Mesenchymal stem cell (in vitro differentiated cells and primary cell): ENCODE results near the gene HELB.
"Not testable (repeated sequence)": the region's sequence is repeated elsewhere in the genome, so short reads cannot be mapped to it uniquely, and the experiment has no call there.

ENCODE experiments used
- DNase-seq: peaks from one replicate; pipeline ENCODE4 v3.0.0-alpha.2; 2013
- H2AFZ ChIP-seq: one replicate; pipeline ENCODE4 v1.6.1; 2013; ENCODE audit warnings: low read depth, mild to moderate bottlenecking, control low read depth, inconsistent platforms, low read length, moderate library complexity
- H2AK5ac ChIP-seq: 2 replicates; pipeline ENCODE4 v1.6.1; 2013; ENCODE audit warnings: low read length, moderate library complexity, mild to moderate bottlenecking, inconsistent platforms; ENCODE audit not compliant: severe bottlenecking
- H2BK120ac ChIP-seq: one replicate; pipeline ENCODE4 v1.6.1; 2013; ENCODE audit warnings: low read depth, mild to moderate bottlenecking, inconsistent platforms, low read length, moderate library complexity
- H2BK12ac ChIP-seq, 2 experiments: one replicate each; pipeline ENCODE4 v1.6.1; 2013; ENCODE audit warnings: inconsistent platforms in 2 of 2, low read length in 2 of 2, mild to moderate bottlenecking in 2 of 2, moderate library complexity in 2 of 2, control low read depth in 1 of 2
- H2BK15ac ChIP-seq: one replicate; pipeline ENCODE4 v1.6.1; 2013; ENCODE audit warnings: mild to moderate bottlenecking, low read depth, inconsistent platforms; ENCODE audit not compliant: poor library complexity, severe bottlenecking
- H2BK5ac ChIP-seq: 2 replicates; pipeline ENCODE4 v1.6.1; 2013; ENCODE audit warnings: low read depth, mild to moderate bottlenecking, low read length, control low read depth, inconsistent platforms; ENCODE audit not compliant: poor library complexity, severe bottlenecking
- H3K14ac ChIP-seq, 2 experiments: one replicate each; pipeline ENCODE4 v1.6.1; 2013; ENCODE audit warnings: inconsistent platforms in 2 of 2, low read length in 2 of 2, control low read depth in 1 of 2, mild to moderate bottlenecking in 1 of 2, moderate library complexity in 1 of 2
- H3K18ac ChIP-seq, 2 experiments: one replicate each; pipeline ENCODE4 v1.6.1; 2013; ENCODE audit warnings: inconsistent platforms in 2 of 2, low read length in 2 of 2, control low read depth in 1 of 2, low read depth in 1 of 2, mild to moderate bottlenecking in 1 of 2
- H3K23ac ChIP-seq, 2 experiments: one replicate each; pipeline ENCODE4 v1.6.1; 2013; ENCODE audit warnings: inconsistent platforms in 2 of 2, low read length in 2 of 2, mild to moderate bottlenecking in 2 of 2, moderate library complexity in 2 of 2, control low read depth in 1 of 2
- H3K27ac ChIP-seq: 2 replicates; pipeline ENCODE4 v1.5.1; 2013; ENCODE audit warnings: mild to moderate bottlenecking, moderate library complexity, low read length, control low read depth, inconsistent platforms; ENCODE audit not compliant: poor library complexity, severe bottlenecking
- H3K27me3 ChIP-seq, 2 experiments: 2 replicates each; pipeline versions ENCODE4 v1.6.1 to v1.7.0; 2013; ENCODE audit warnings: low read length in 2 of 2, mild to moderate bottlenecking in 2 of 2, moderate library complexity in 2 of 2, control low read depth in 1 of 2, inconsistent platforms in 1 of 2; ENCODE audit not compliant: control insufficient read depth in 1 of 2, insufficient read depth in 1 of 2
- H3K36me3 ChIP-seq, 2 experiments: 2 replicates each; pipeline versions ENCODE4 v1.6.1 to v1.7.0; 2013; ENCODE audit warnings: low read length in 2 of 2, control low read depth in 1 of 2, inconsistent platforms in 1 of 2, low read depth in 1 of 2, mild to moderate bottlenecking in 1 of 2; ENCODE audit not compliant: insufficient read depth in 2 of 2, control insufficient read depth in 1 of 2
- H3K4ac ChIP-seq, 2 experiments: one replicate each; pipeline ENCODE4 v1.6.1; 2013; ENCODE audit warnings: inconsistent platforms in 2 of 2, low read length in 2 of 2, mild to moderate bottlenecking in 2 of 2, moderate library complexity in 2 of 2, control low read depth in 1 of 2, low read depth in 1 of 2
- H3K4me1 ChIP-seq: 2 replicates; pipeline ENCODE4 v1.6.1; 2013; ENCODE audit warnings: low read depth, low read length, control low read depth; ENCODE audit not compliant: control insufficient read depth, insufficient read depth
- H3K4me2 ChIP-seq: 2 replicates; pipeline ENCODE4 v1.6.1; 2013; ENCODE audit warnings: low read length, mild to moderate bottlenecking, inconsistent platforms; ENCODE audit not compliant: poor library complexity, severe bottlenecking
- H3K4me3 ChIP-seq, 2 experiments: 2 replicates each; pipeline versions ENCODE4 v1.5.1 to v1.7.0; 2013; ENCODE audit warnings: low read length in 2 of 2, mild to moderate bottlenecking in 2 of 2, control low read depth in 1 of 2, low read depth in 1 of 2; ENCODE audit not compliant: insufficient read depth in 1 of 2
- H3K79me1 ChIP-seq: replicated peaks from 2 replicates; pipeline ENCODE4 v1.6.1; 2013; ENCODE audit warnings: mild to moderate bottlenecking, control low read depth, low read length, inconsistent platforms; ENCODE audit not compliant: poor library complexity, severe bottlenecking
- H3K9ac ChIP-seq: 2 replicates; pipeline ENCODE4 v1.7.0; 2013; ENCODE audit warnings: mild to moderate bottlenecking, low read length, moderate library complexity
- H3K9me3 ChIP-seq: 2 replicates; pipeline ENCODE4 v1.7.0; 2013; ENCODE audit warnings: mild to moderate bottlenecking, low read length; ENCODE audit not compliant: control insufficient read depth
- H4K8ac ChIP-seq: one replicate; pipeline ENCODE4 v1.6.1; 2013; ENCODE audit warnings: inconsistent platforms, mild to moderate bottlenecking, low read length, moderate library complexity
- H4K91ac ChIP-seq: one replicate; pipeline ENCODE4 v1.6.1; 2013; ENCODE audit warnings: mild to moderate bottlenecking, low read length, inconsistent platforms
- WGBS: methylation state at CpG from one replicate; pipeline ENCODE4 v1.1.7; 2013; ENCODE audit warnings: mixed read lengths; 5-methylcytosine and 5-hydroxymethylcytosine counted together

Gene HELB

DNA sequence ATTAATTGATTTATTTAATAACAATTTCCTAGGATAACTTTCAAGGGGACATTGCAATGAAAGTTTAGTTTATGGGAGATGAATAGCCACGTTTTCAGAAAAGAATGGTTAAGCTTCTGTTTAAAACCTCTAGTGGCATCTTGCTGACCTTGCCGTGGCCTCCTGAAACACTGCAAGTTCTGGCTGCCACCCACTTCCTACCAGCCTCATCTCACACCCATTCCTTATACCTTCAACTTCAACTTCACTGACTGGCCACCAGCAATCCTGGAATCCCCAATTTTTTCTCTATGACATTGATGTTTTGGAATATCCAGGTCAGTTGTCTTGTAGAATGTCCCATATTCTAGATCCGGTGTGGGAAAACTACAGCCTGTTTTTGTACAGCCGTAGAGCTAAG lies 5.2 kb upstream of the HELB start:
- H3K27ac ChIP-seq, result no peak overlapping the region
- H3K4me3 ChIP-seq, result no peak overlapping the region
- H2BK5ac ChIP-seq, result no peak overlapping the region
- no peaks in the 10 kb centered on the region for H3K9me3 ChIP-seq
- H3K79me1 ChIP-seq, result no peaks in the 10 kb centered on the region
- no peak overlapping the region for H2AFZ ChIP-seq
- H2BK15ac ChIP-seq, result no peak overlapping the region
- H3K4ac ChIP-seq, result no peak overlapping the region
- no peak overlapping the region for H3K23ac ChIP-seq
- H2AK5ac ChIP-seq, result no peak overlapping the region
- no peaks in the 10 kb centered on the region for H3K4me1 ChIP-seq
- H2BK120ac ChIP-seq, result no peak overlapping the region
- no peaks in the 10 kb centered on the region for H3K36me3 ChIP-seq
- no peak overlapping the region for H2BK12ac ChIP-seq
- peaks cover 3 to 18% of the 10 kb centered on the region in 2 experiments for H3K27me3 ChIP-seq
- no peak overlapping the region for H3K18ac ChIP-seq
- H4K91ac ChIP-seq, result no peak overlapping the region
- H3K9ac ChIP-seq, result no peak overlapping the region
- DNase-seq, result no peak
- H3K14ac ChIP-seq, result no peak overlapping the region
- WGBS, result 66% methylated on average over 4 of the region's 4 CpGs
- H4K8ac ChIP-seq, result no peak overlapping the region
- H3K4me2 ChIP-seq, result no peak overlapping the region

DNA sequence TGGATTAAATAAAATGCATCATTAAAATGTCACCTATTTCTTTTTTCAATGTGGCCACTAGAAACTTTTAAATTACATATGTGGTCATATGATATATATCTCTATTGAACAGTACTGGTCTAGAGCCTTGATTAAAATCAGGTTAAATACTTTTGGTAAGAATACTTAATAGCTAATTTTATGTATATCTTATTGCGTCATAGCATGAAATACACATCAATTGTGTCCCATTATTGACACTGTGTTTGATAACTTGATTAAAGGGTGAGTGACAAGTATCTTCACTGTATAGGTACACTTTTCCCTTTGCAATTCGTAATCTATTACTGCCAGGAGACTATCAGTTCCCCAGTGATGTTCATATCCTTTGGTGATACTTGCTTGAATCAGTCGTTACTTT lies 4.4 kb upstream of the HELB start:
- no peak overlapping the region for H3K23ac ChIP-seq
- no peak overlapping the region for H3K27ac ChIP-seq
- no peak overlapping the region for H2BK12ac ChIP-seq
- no peak for DNase-seq
- peaks cover 2 to 14% of the 10 kb centered on the region in 2 experiments for H3K27me3 ChIP-seq
- peaks cover 3% of the 10 kb centered on the region for H3K79me1 ChIP-seq
- no peaks in the 10 kb centered on the region for H3K9me3 ChIP-seq
- no peak overlapping the region for H2BK15ac ChIP-seq
- H3K36me3 ChIP-seq, result no peaks in the 10 kb centered on the region
- H2AFZ ChIP-seq, result no peak overlapping the region
- no peak overlapping the region for H3K14ac ChIP-seq
- H3K4me3 ChIP-seq, result no peak overlapping the region
- H2AK5ac ChIP-seq, result no peak overlapping the region
- no peak overlapping the region for H4K8ac ChIP-seq
- no peaks in the 10 kb centered on the region for H3K4me1 ChIP-seq
- no peak overlapping the region for H3K9ac ChIP-seq
- H4K91ac ChIP-seq, result no peak overlapping the region
- 80% methylated on average over 1 of the region's 3 CpGs for WGBS
- no peak overlapping the region for H2BK120ac ChIP-seq
- H3K4me2 ChIP-seq, result no peak overlapping the region
- no peak overlapping the region for H3K4ac ChIP-seq
- H3K18ac ChIP-seq, result no peak overlapping the region
- H2BK5ac ChIP-seq, result no peak overlapping the region

- H3K27me3 ChIP-seq, result peaks cover 2 to 12% of the 10 kb centered on the region in 2 experiments
- peak overlapping the region; percentile 95 for H4K8ac ChIP-seq
- no peaks in the 10 kb centered on the region for H3K4me1 ChIP-seq
- peak overlapping the region; percentile 96 for H3K9ac ChIP-seq
- H3K4me3 ChIP-seq, result peak overlapping the region; percentile 92 to 98
- H3K14ac ChIP-seq, result peak overlapping the region in 1 of 2 experiments; percentile 100
- peak overlapping the region; percentile 4 for H2BK120ac ChIP-seq
- peak overlapping the region; percentile 91 for H4K91ac ChIP-seq
- no peaks in the 10 kb centered on the region for H3K9me3 ChIP-seq
- peak overlapping the region; percentile 85 for H3K4me2 ChIP-seq
- H3K36me3 ChIP-seq, result no peaks in the 10 kb centered on the region
- no peak overlapping the region for H2BK15ac ChIP-seq
- no CpG with 5 or more reads among the region's 6 CpGs for WGBS
- H2AFZ ChIP-seq, result peak overlapping the region; percentile 96
- H2BK5ac ChIP-seq, result no peak overlapping the region
- peak overlapping the region; percentile 17 to 97 for H3K18ac ChIP-seq
- H2AK5ac ChIP-seq, result no peak overlapping the region
- peak overlapping the region in 1 of 2 experiments; percentile 98 for H2BK12ac ChIP-seq
- peaks cover 5% of the 10 kb centered on the region for H3K79me1 ChIP-seq
- peak overlapping the region in 1 of 2 experiments; percentile 59 for H3K23ac ChIP-seq
- H3K4ac ChIP-seq, result peak overlapping the region in 1 of 2 experiments; percentile 82
- no peak for DNase-seq
- no peak overlapping the region for H3K27ac ChIP-seq
Measured at GRCh38 chr12:66302827-66303169, 505 bp downstream of the HELB start.

- peaks cover 2 to 12% of the 10 kb centered on the region in 2 experiments for H3K27me3 ChIP-seq
- WGBS, result 93% methylated on average over 14 of the region's 14 CpGs
- not testable (repeated sequence) for H2BK5ac ChIP-seq, H3K4me1 ChIP-seq, H2BK12ac ChIP-seq, H3K27ac ChIP-seq, H3K4ac ChIP-seq, H2AFZ ChIP-seq, H3K23ac ChIP-seq, H3K14ac ChIP-seq, H3K9me3 ChIP-seq, H3K79me1 ChIP-seq, H2AK5ac ChIP-seq, H4K91ac ChIP-seq, H4K8ac ChIP-seq, H2BK15ac ChIP-seq, H3K36me3 ChIP-seq, DNase-seq, H2BK120ac ChIP-seq, H3K4me2 ChIP-seq, H3K18ac ChIP-seq
- peak overlapping the region; percentile 96 for H3K9ac ChIP-seq
- peak overlapping the region in 1 of 2 experiments; percentile 98 for H3K4me3 ChIP-seq
Measured at GRCh38 chr12:66303316-66303804, 1.1 kb downstream of the HELB start.
